ENCODE measurements around the gene IFIT1B.

The IFIT1B gene

DNA sequence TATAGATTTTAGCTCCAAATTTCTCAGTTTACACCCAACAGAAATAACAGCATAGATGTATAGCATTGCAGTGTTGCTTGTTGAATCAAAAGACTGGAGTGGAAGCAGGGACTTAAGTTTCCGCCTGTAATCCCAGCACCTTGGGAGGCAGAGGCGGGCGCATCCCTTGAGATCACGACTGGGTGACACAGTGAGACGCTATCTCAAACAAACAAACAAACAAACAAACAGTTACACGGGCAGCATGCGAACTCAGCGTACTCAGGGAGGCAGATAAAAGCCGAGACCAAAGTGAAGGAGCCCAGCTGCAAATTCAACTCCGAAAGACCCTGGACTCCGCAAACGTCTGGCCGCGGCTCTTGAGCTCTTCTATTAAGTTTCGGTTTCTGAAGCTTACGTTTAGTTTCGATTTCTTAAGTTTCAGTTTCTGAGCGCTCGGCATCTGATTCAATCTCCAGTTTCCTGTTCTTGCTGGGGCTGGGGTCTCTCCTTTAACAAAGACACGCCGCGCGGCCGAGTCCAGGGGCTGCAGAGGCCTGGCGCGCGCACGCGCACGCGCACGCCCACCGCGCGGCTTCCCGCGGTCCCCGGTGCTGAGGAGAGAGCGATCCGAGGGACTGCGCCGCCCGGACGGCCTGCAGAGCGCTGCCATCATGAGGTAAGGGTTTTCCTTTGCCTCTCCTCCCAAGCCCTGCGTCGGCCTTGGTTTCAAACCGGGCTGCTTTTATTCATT is 36.5 kb downstream of the IFIT1B start, which contains the start of gene IFIT5:
TSS of gene IFIT5 (plus strand) at position 423 of the 733 bp plus-strand sequence. CDS start at position 654, 231 bp downstream.
- peak; percentile 67 for DNase-seq (ENCODE audit: low spot score)

DNA sequence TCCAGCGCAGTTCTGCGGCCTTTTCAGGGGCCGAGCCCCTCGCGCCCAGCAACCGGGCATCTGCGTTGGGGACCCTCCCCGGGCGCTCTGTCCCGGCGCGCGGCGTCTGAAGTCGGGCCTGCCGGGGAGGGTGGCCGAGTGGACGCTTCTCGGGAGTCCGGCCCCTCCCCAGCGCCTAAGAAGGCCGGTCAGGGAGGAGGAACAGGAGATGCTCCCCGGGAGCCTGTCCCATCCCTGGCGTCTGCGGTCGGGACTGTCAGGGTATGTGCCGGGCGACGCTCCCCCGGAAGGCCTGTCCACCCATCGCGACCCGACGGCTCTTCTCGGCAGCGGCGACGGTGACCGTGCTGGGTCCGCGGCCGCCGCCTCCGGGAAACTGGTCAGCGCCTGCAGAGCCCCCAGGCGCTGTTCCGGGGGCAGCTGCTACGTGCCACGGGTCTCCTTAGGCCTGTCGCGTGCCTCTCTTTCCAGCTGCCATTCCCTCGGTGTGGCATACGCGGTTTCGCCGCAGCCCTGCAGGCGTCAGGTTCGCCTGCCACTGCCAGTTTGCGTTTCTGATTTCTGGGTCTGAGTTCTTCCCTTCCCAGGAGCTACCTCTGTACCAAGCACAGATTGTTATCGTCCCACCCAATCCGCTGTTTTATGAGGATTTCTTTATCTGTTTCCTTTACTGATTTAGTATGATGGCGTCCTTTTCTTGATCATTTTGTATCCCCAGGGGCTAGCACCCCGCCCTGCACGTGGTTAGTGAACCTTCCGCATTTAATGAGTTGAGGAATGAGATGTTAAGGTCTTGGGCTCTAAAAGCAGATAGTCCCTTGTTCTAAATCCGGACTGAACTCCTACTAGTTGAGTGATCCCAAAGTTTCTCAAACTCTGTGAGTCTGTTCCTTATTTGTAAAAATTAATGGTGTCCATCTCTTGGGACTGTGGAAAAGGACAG is 37.3 kb downstream of the IFIT1B start:
- peak; percentile 33 for DNase-seq (ENCODE audit: low spot score)

DNA sequence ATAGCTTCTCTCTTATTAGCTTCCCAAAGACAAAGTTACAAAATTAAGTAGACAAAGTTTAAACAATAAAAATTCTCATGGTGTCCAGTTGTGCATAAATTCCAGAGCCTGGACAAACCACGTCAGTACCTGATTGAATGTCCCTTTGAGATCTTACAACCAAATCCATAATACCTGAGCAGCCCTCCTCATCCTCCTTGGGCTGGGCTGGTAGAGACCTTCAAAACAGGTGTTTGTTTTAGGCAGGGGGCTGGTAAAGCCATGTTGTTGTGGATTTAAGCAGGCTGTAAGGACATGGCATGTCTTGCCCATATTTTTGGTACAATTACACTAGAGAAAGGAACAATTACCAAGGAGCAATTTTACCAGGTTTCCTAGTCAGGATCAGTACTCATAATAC is 38.6 kb downstream of the IFIT1B start:
- no peak for DNase-seq (ENCODE audit: low spot score)

DNA sequence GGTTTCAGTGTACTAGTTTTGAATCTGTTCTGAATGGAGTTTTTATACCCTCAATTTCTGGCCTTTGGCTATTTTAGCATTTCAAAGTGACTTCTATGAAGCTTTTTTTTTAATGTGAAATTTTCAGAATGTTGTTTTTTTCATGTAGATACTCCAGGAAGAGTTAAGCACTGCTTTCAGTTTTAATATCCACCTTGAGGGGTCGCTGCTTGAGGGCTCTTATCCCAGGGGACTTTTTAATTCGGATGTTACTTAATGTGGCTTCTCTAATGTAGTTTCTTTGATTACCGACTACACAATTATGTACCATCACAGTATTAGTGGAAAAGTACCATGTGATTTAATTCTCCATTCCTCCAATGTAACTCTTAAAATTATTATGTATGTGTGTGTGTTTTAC is 41.7 kb downstream of the IFIT1B start:
- DNase-seq (ENCODE audit: low spot score) = peak; percentile 37

DNA sequence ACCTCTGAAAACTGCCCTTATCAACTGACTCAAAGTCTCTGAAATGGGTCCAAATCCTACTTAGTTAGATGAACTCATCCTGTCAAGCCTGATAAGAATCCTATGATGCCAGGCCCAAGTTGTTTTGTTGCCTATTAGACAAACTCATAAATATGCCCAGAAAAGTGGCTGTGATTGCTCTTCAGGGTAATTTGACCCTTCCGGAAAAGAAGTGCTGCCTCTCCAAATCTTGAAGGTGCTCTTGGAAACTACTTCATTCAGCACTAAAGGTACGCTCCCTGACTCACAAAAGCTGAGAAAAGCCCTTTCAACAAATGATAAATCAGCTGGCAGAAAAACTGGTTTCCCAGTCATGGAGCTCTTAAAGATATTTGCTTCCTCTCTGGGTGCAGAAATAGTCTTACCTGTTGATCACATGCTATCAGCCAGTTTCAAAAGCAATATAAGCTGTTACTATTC is 43.2 kb downstream of the IFIT1B start:
- no peak for DNase-seq (ENCODE audit: low spot score)

DNA sequence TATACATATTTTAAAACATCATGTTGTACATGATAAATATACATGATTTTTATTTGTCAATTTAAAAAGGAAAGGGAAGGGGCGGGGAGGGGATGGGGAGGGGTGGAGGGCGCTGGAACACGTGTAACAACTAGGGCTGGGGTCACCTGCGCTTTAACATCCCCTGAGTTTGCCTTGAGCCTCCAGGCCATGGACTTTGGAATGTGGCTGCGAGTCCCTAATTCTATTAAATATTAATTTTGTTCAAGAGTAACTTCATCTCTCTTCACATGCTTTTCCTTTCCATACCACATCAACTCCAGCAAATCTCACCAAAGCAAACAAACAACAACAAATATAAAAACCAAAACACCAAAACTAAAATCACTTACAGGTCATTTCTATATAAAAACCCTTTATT is 47.1 kb downstream of the IFIT1B start:
- no peak for DNase-seq (ENCODE audit: low spot score)

DNA sequence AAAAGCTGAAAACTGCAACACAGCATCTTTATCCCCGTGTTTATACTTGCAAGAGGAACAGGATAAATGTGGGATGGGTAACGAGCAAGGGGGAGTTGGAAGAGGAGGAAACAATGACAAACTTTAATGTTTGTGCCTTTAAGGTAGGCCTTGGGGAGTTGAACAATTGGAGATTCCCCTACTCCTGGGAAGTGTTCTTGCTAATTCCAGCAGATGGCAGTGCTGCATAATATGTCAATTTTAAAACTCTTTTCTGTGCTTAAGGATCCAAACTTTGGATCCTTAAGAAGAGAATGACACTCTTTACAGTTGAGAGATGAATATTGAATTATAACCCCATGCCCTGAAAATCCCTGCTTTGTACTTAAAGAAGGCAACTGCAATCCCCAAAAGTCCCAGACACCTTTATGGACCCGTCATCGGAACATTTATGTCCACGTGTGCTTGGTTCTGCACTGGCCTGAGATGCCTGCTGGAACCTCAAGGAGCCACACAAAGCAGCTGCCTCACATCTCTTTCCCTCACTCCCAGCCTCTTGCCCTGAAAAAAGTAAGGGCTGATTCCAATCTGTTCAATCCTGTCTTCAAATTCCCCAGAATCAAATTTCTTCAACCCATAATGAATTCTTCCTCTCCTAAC is 48.5 kb downstream of the IFIT1B start:
- peak; percentile 34 for DNase-seq (ENCODE audit: low spot score)

DNA sequence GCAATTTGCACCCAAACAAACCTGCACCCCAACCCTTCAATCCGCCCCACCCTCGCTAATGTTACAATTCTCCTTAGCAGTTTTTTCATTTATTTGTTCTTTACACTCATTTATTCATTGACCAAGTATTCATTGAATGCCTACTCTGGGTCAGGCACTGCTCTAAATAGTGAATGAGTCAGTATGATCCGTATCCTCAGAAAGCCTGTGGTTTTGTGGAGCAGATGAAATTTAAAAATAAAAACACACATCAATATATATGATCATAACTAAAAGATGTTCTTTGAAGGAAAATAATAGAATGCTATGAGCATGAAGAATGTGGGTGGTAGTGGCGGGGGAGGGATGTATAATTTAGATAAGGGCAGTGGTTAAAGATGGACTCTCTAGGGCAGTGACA is 49.8 kb downstream of the IFIT1B start:
- no peak for DNase-seq (ENCODE audit: low spot score)

DNA sequence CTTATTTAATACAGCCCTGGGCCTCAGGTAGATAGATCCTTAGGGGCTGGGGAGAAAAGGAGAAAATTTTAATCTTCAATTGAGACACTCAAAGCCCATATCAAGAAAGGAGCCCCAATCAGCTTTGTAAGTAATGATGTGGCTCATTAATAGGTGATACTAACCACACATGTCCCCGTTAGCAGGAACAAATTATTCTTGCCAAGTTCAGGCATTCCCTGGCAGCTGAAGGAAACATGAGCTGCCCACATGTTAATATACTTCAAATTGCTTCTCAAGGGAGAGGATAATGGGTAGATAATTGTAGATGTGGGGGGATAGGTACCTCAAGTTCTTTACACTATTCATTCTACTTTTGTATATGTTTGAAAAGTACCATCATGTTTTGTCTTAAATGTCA is 51.0 kb downstream of the IFIT1B start:
- DNase-seq (ENCODE audit: low spot score) = no peak

DNA sequence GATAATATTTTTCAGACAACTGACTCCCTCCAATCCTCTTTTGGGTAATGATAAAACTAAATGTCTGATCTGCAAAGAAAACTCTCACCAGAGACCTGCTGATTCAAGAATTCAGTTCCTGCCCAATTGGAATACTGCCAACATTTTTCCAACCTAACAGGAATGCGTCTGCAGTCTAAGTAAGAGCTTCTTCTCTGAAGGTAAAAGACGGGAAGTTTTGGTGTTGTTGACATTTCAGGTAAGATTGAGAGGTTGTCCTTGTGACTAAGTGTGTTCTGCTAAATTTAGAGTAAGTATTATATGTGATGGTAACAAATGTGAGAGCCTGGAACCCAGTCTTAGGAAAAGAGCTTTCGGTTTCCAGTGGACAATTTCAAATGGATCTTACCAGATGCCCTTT is 54.1 kb downstream of the IFIT1B start:
- DNase-seq (ENCODE audit: low spot score) = no peak

Measured in CD4-positive, alpha-beta T cell treated with Interleukin-2 at 100 ng/mL for 4 hours (primary cell).